T-helper 22 cell (primary cell): Measurements from ENCODE around the gene TKTL2.
"Not testable (repeated sequence)": the region's sequence is repeated elsewhere in the genome, so short reads cannot be mapped to it uniquely, and the experiment has no call there.

Experiments used
- DNase-seq: peaks from one replicate; pipeline ENCODE4 v3.0.0-alpha.2; 2020; ENCODE audit warnings: low read depth

The TKTL2 gene

DNA sequence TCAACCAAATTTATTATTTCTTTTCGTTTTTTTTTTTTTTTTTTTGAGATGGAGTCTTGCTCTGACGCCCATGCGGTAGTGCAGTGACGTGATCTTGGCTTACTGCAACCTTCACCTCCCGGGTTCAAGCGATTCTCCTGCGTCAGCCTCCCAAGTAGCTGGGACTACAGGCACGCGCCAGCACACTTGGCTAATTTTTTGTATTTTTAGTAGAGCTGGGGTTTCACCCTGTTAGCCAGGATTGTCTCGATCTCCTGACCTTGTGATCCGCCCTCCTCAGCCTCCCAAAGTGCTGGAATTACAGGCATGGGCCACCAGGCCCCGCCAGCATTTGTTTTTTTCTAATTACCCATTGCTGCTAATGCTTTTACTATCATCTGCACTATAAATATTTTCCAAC, 26.5 kb downstream of the TKTL2 start:
- not testable (repeated sequence) for DNase-seq

DNA sequence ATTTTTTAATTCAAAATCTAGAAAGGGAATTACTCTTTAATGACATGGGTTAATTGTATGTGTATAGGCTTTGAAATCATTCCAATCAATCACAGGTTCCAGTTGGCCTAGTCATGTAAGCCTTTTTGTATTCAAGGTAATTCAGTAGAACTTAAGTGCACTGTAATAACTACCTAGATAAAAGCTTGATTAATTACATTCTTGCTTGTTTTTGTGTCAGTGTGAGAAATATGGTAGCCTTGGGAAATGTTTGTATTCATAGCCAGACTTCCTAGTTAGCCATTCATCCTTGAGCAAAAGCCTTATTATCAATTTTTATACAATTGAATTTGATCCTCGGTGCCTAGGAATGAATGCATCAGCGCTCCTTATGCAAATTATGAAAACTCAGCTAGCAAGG, 33.5 kb downstream of the TKTL2 start:
- DNase-seq = no peak
